CD4-positive, alpha-beta T cell (primary cell): Measurements from ENCODE around the gene DNAH3. TPM values are rescaled to one million over a fixed set of nuclear protein-coding genes. Genes with fewer than 3 reads are reported as not detected.

Experiments
- ATAC-seq: fragments of 200-7000 bp; cut with Tn5 transposase; one replicate; pipeline ENCODE4 v1.10.0; 2022; ENCODE audit warnings: mild to moderate bottlenecking; ENCODE audit not compliant: poor library complexity
- CTCF ChIA-PET: fragments of 350-600 bp; sonication (Branson Sonifier 250); formaldehyde crosslinking; loops from one replicate; lab custom pipeline; 2021; ENCODE audit warnings: antibody characterized with exemption, inconsistent platforms; lab: Charles Lee
- POLR2A ChIA-PET: fragments of 350-600 bp; sonication (Branson Sonifier 250); formaldehyde crosslinking; loops from one replicate; lab custom pipeline; 2021; ENCODE audit warnings: antibody characterized with exemption, inconsistent platforms; lab: Charles Lee
- DNase-seq, 14 experiments: peaks; one replicate each; pipeline ENCODE4 v3.0.0-alpha.2; 2013 to 2020; ENCODE audit warnings: mixed read lengths in 2 of 14
- H3K27ac ChIP-seq, 2 donors: one replicate each; pipeline versions ENCODE4 v1.5.1 to v1.7.0; 2013; ENCODE audit warnings: low read length in 2 of 2, low read depth in 1 of 2, mild to moderate bottlenecking in 1 of 2
- H3K27me3 ChIP-seq, 2 experiments: 1 replicate in 1 of 2; 2 replicates in 1 of 2; pipeline versions ENCODE4 v1.6.1 to v1.7.0; 2013; ENCODE audit warnings: low read length in 2 of 2, control low read depth in 1 of 2, mild to moderate bottlenecking in 1 of 2, moderate library complexity in 1 of 2; ENCODE audit not compliant: insufficient read depth in 2 of 2, control insufficient read depth in 1 of 2
- H3K36me3 ChIP-seq: one replicate; pipeline ENCODE4 v1.6.1; 2013; ENCODE audit warnings: low read length, control low read depth; ENCODE audit not compliant: insufficient read depth
- H3K4me1 ChIP-seq: one replicate; pipeline ENCODE4 v1.6.1; 2013; ENCODE audit warnings: low read length, control low read depth; ENCODE audit not compliant: insufficient read depth
- H3K4me3 ChIP-seq: one replicate; pipeline ENCODE4 v1.5.1; 2013; ENCODE audit warnings: mild to moderate bottlenecking, low read length, moderate library complexity
- H3K9me3 ChIP-seq, 2 experiments: 1 replicate in 1 of 2; 2 replicates in 1 of 2; pipeline versions ENCODE4 v1.6.1 to v1.7.0; 2013; ENCODE audit warnings: low read length in 2 of 2, mild to moderate bottlenecking in 2 of 2, control low read depth in 1 of 2, moderate library complexity in 1 of 2; ENCODE audit not compliant: control insufficient read depth in 1 of 2, insufficient read depth in 1 of 2
- H3K27ac Mint-ChIP-seq: one replicate; pipeline ENCODE4 v1.8.0; 2020; ENCODE audit warnings: mixed read lengths
- H3K27me3 Mint-ChIP-seq: one replicate; pipeline ENCODE4 v1.8.0; 2021; ENCODE audit warnings: mixed read lengths
- H3K36me3 Mint-ChIP-seq: one replicate; pipeline ENCODE4 v1.8.0; 2021; ENCODE audit warnings: low read depth, mixed read lengths
- H3K4me1 Mint-ChIP-seq: one replicate; pipeline ENCODE4 v1.8.0; 2021; ENCODE audit warnings: low read depth, mixed read lengths
- H3K4me3 Mint-ChIP-seq: one replicate; pipeline ENCODE4 v1.8.0; 2020; ENCODE audit warnings: mild to moderate bottlenecking, mixed read lengths
- H3K9me3 Mint-ChIP-seq: one replicate; pipeline ENCODE4 v1.8.0; 2020; ENCODE audit warnings: mixed read lengths
- CTCF ChIP-seq: fragments of 200-600 bp; IDR thresholded peaks from one replicate; pipeline ENCODE4 v1.8.0; 2022; ENCODE audit warnings: antibody characterized with exemption, mild to moderate bottlenecking
- intact Hi-C, 2 experiments: fragments of 100-400 bp; cut with DNase I in 1 of 2; cut with micrococcal nuclease in 1 of 2; formaldehyde crosslinking; loops; one replicate each; pipeline versions ENCODE4 v1.15.1 to v1.9.0; 2023 to 2025; cut with DNase I, micrococcal nuclease
- total RNA-seq, 174 experiments: library from RNA in 2 of 174; stranded (reverse) in 2 of 174; gene quantifications; one replicate each; pipeline ENCODE4 v1.2.3 and lab custom pipeline; 2021 to 2026

The DNAH3 gene
- total RNA-seq, 2 experiments from 2014 or later, result not detected

- TF ChIP-seq CTCF, result no peak
- Histone ChIP-seq H3K4me3 (no peak overlapping the region), H3K27me3 (no peaks in the 10 kb centered on the region), H3K4me1 (no peaks in the 10 kb centered on the region), H3K27ac (no peak overlapping the region), H3K9me3 (no peaks in the 10 kb centered on the region), H3K36me3 (no peaks in the 10 kb centered on the region)
- ATAC-seq (no peak), DNase-seq (no peak)
- CTCF ChIA-PET, result interaction anchor here (0.6 kb wide), 1 partner anchor 1717 kb away, joined by 3 read pairs; no protein-coding TSS in a partner anchor
- no peaks in the 10 kb centered on the region for H3K36me3 Mint-ChIP-seq
- H3K4me1 Mint-ChIP-seq, result no peaks in the 10 kb centered on the region
- no peak overlapping the region for H3K4me3 Mint-ChIP-seq
- no peak overlapping the region for H3K27ac Mint-ChIP-seq
- H3K27me3 Mint-ChIP-seq, result no peaks in the 10 kb centered on the region
- POLR2A ChIA-PET, result no interaction called here
- H3K9me3 Mint-ChIP-seq, result no peaks in the 10 kb centered on the region
- intact Hi-C loops, result no loop called here
These were observed 189.7 kb downstream of the DNAH3 start for GRCh38 chr16:20960899-20961298.

- no peaks in the 10 kb centered on the region for H3K27me3 Mint-ChIP-seq
- H3K9me3 Mint-ChIP-seq, result no peaks in the 10 kb centered on the region
- Histone ChIP-seq H3K4me1 (no peaks in the 10 kb centered on the region), H3K4me3 (no peak overlapping the region), H3K27ac (no peak overlapping the region), H3K9me3 (no peaks in the 10 kb centered on the region), H3K36me3 (no peaks in the 10 kb centered on the region), H3K27me3 (no peaks in the 10 kb centered on the region)
- no peaks in the 10 kb centered on the region for H3K4me1 Mint-ChIP-seq
- DNase-seq (no peak), ATAC-seq (no peak)
- POLR2A ChIA-PET, result no interaction called here
- H3K4me3 Mint-ChIP-seq, result no peak overlapping the region
- CTCF ChIA-PET, result no interaction called here
- H3K36me3 Mint-ChIP-seq, result no peaks in the 10 kb centered on the region
- no peak overlapping the region for H3K27ac Mint-ChIP-seq
- intact Hi-C loops, result no loop called here
- TF ChIP-seq CTCF, result no peak
These were observed 193.5 kb downstream of the DNAH3 start for GRCh38 chr16:20957153-20957552.

GRCh38 chr16:20956319-20956718, 194.3 kb downstream of the DNAH3 start:
- CTCF ChIA-PET, result no interaction called here
- Mint-ChIP-seq H3K36me3 (no peaks in the 10 kb centered on the region), H3K27me3 (no peaks in the 10 kb centered on the region), H3K4me3 (no peak overlapping the region), H3K4me1 (no peaks in the 10 kb centered on the region), H3K27ac (no peak overlapping the region), H3K9me3 (no peaks in the 10 kb centered on the region)
- H3K27me3 ChIP-seq, result no peaks in the 10 kb centered on the region
- ATAC-seq (no peak), DNase-seq (no peak)
- H3K36me3 ChIP-seq, result no peaks in the 10 kb centered on the region
- intact Hi-C loops, result no loop called here
- POLR2A ChIA-PET, result no interaction called here
- no peaks in the 10 kb centered on the region for H3K4me1 ChIP-seq
- no peaks in the 10 kb centered on the region for H3K9me3 ChIP-seq
- no peak overlapping the region for H3K27ac ChIP-seq
- no peak for TF ChIP-seq CTCF
- H3K4me3 ChIP-seq, result no peak overlapping the region
